ENCODE measurements around the gene MRPL18. TPM values are rescaled to one million over a fixed set of nuclear protein-coding genes. Genes with fewer than 3 reads are reported as not detected.

MRPL18 gene
- total and polyA plus RNA-seq, 9 donors, result 66.7 to 80.2 (median 74.6) TPM

GRCh38 chr6:159837511-159837910, 47.2 kb downstream of the MRPL18 start:
- Histone ChIP-seq H3K4me3 (ENCODE audit: low read length) (no peak overlapping the region), H3K4me1 (ENCODE audit: control insufficient read depth, insufficient read depth, low read length) (peaks cover 6% of the 10 kb centered on the region), H3K9me3 (replicated peaks; ENCODE audit: control insufficient read depth, low read depth, low read length) (no peaks in the 10 kb centered on the region), H3K27ac (ENCODE audit: low read length) (no peak overlapping the region), H3K36me3 (ENCODE audit: control insufficient read depth, insufficient read depth, low read length) (no peaks in the 10 kb centered on the region), H3K27me3 (ENCODE audit: control insufficient read depth, insufficient read depth, low read length) (no peaks in the 10 kb centered on the region)
- no peak for DNase-seq
- WGBS (ENCODE audit: insufficient coverage), result no CpG with 5 or more reads among the region's 8 CpGs

- WGBS (ENCODE audit: insufficient coverage), result no CpG with 5 or more reads among the region's 7 CpGs
- Histone ChIP-seq H3K4me1 (ENCODE audit: control insufficient read depth, insufficient read depth, low read length) (peaks cover 6% of the 10 kb centered on the region), H3K27ac (ENCODE audit: low read length) (no peak overlapping the region), H3K4me3 (ENCODE audit: low read length) (no peak overlapping the region), H3K36me3 (ENCODE audit: control insufficient read depth, insufficient read depth, low read length) (no peaks in the 10 kb centered on the region), H3K27me3 (ENCODE audit: control insufficient read depth, insufficient read depth, low read length) (no peaks in the 10 kb centered on the region), H3K9me3 (replicated peaks; ENCODE audit: control insufficient read depth, low read depth, low read length) (no peaks in the 10 kb centered on the region)
- DNase-seq, result no peak
Measured at GRCh38 chr6:159838020-159838744, 47.9 kb downstream of the MRPL18 start.

- Histone ChIP-seq H3K9me3 (replicated peaks; ENCODE audit: control insufficient read depth, low read depth, low read length) (no peaks in the 10 kb centered on the region), H3K4me1 (ENCODE audit: control insufficient read depth, insufficient read depth, low read length) (no peaks in the 10 kb centered on the region), H3K4me3 (ENCODE audit: low read length) (no peak overlapping the region), H3K27ac (ENCODE audit: low read length) (no peak overlapping the region), H3K36me3 (ENCODE audit: control insufficient read depth, insufficient read depth, low read length) (no peaks in the 10 kb centered on the region), H3K27me3 (ENCODE audit: control insufficient read depth, insufficient read depth, low read length) (no peaks in the 10 kb centered on the region)
- no peak for DNase-seq
- 100% methylated on average over 1 of the region's 4 CpGs for WGBS (ENCODE audit: insufficient coverage)
Measured at GRCh38 chr6:159842035-159842434, 51.8 kb downstream of the MRPL18 start.

- Histone ChIP-seq H3K4me1 (ENCODE audit: control insufficient read depth, insufficient read depth, low read length) (no peaks in the 10 kb centered on the region), H3K27me3 (ENCODE audit: control insufficient read depth, insufficient read depth, low read length) (no peaks in the 10 kb centered on the region), H3K4me3 (ENCODE audit: low read length) (no peak overlapping the region), H3K27ac (ENCODE audit: low read length) (no peak overlapping the region), H3K9me3 (replicated peaks; ENCODE audit: control insufficient read depth, low read depth, low read length) (peaks cover 3% of the 10 kb centered on the region), H3K36me3 (ENCODE audit: control insufficient read depth, insufficient read depth, low read length) (no peaks in the 10 kb centered on the region)
- 88% methylated on average over 9 of the region's 13 CpGs for WGBS (ENCODE audit: insufficient coverage)
- DNase-seq, result no peak
Measured at GRCh38 chr6:159844737-159845645, 54.7 kb downstream of the MRPL18 start.

Other genes with a start within 250 kb of the MRPL18 start
- 113 TPM for gene SOD2, start 97.2 kb upstream of the MRPL18 start, total RNA-seq
- gene SOD2, start 97.2 kb upstream of the MRPL18 start, polyA plus RNA-seq (ENCODE audit: insufficient read depth in 1 of 8, insufficient read length in 8 of 8, low replicate concordance in 1 of 8), result 100 to 1,000 TPM in 1 of 8 donors, 10 to 100 TPM in 7; 69.9 to 103 (median 87.2) TPM
- 66.0 TPM for gene WTAP, start 63.0 kb upstream of the MRPL18 start, total RNA-seq
- 10 to 100 TPM; 61.4 to 80.3 (median 72.9) TPM for gene WTAP, start 63.0 kb upstream of the MRPL18 start, polyA plus RNA-seq (ENCODE audit: insufficient read depth in 1 of 8, insufficient read length in 8 of 8, low replicate concordance in 1 of 8)
- 14.4 TPM for gene ACAT2, start 28.4 kb upstream of the MRPL18 start, total RNA-seq
- 10 to 100 TPM; 16.1 to 26.5 (median 20.2) TPM for gene ACAT2, start 28.4 kb upstream of the MRPL18 start, polyA plus RNA-seq (ENCODE audit: insufficient read depth in 1 of 8, insufficient read length in 8 of 8, low replicate concordance in 1 of 8)
- 176 TPM for gene TCP1, start 865 bp upstream of the MRPL18 start, total RNA-seq
- gene TCP1, start 865 bp upstream of the MRPL18 start, polyA plus RNA-seq (ENCODE audit: insufficient read depth in 1 of 8, insufficient read length in 8 of 8, low replicate concordance in 1 of 8), result 100 to 1,000 TPM; 196 to 229 (median 213) TPM
- 0.22 TPM for gene PNLDC1, start 9.8 kb downstream of the MRPL18 start, total RNA-seq
- under 1 TPM; 0.19 to 0.49 (median 0.27) TPM for gene PNLDC1, start 9.8 kb downstream of the MRPL18 start, polyA plus RNA-seq (ENCODE audit: insufficient read depth in 1 of 8, insufficient read length in 8 of 8, low replicate concordance in 1 of 8)
- 0.09 TPM for gene MAS1, start 100.5 kb downstream of the MRPL18 start, total RNA-seq
- gene MAS1, start 100.5 kb downstream of the MRPL18 start, polyA plus RNA-seq (ENCODE audit: insufficient read depth in 1 of 8, insufficient read length in 8 of 8, low replicate concordance in 1 of 8), result under 1 TPM; 0.14 to 0.87 (median 0.46) TPM
- 66.6 TPM for gene IGF2R, start 178.6 kb downstream of the MRPL18 start, total RNA-seq
- gene IGF2R, start 178.6 kb downstream of the MRPL18 start, polyA plus RNA-seq (ENCODE audit: insufficient read depth in 1 of 8, insufficient read length in 8 of 8, low replicate concordance in 1 of 8), result 100 to 1,000 TPM in 7 of 8 donors, 10 to 100 TPM in 1; 94.1 to 133 (median 125) TPM